Prostate gland (tissue), 2 donors: Measurements from ENCODE around the gene AFF2.

Source experiments
- CTCF ChIP-seq, 4 experiments: fragments of 200-600 bp in 2 of 4; fragments of 450-650 bp in 2 of 4; sonication (generic) in 2 of 4; IDR thresholded peaks; 1 replicate in 3 of 4; 2 replicates in 1 of 4; pipeline ENCODE4 v1.5.1; 2016 to 2019; ENCODE audit warnings: antibody characterized with exemption in 4 of 4, mild to moderate bottlenecking in 2 of 4, moderate library complexity in 2 of 4
- POLR2A ChIP-seq: fragments of 450-650 bp; IDR thresholded peaks from one replicate; pipeline ENCODE4 v1.6.1; 2016; ENCODE audit warnings: antibody characterized with exemption, mild to moderate bottlenecking

- TF ChIP-seq CTCF (IDR thresholded peaks at IDR 0.05) (no peak), POLR2A (no peak)
These were observed 12.0 kb downstream of the AFF2 start for GRCh38 chrX:148512453-148512852.
